DND-41 (cell line): ENCODE data around the gene MTARC2.

Experiments
- ATAC-seq: fragments of 200-7000 bp; cut with Tn5 transposase; 3 replicates; pipeline ENCODE4 v1.9.1; 2021; ENCODE audit warnings: low read depth; ENCODE audit not compliant: insufficient read depth
- DNase-seq: peaks from one replicate; pipeline ENCODE4 v3.0.0-alpha.2; 2020
- H2AFZ ChIP-seq: 2 replicates; pipeline ENCODE4 v1.6.0; 2012; ENCODE audit warnings: low read depth, low read length
- H3K27ac ChIP-seq: 2 replicates; pipeline ENCODE4 v1.5.1; 2012; ENCODE audit warnings: low read length, inconsistent platforms
- H3K27me3 ChIP-seq: fragments of 200-600 bp; sonication (generic); 2 replicates; pipeline ENCODE4 v1.6.0; 2012; ENCODE audit warnings: low read length, mild to moderate bottlenecking, inconsistent platforms; ENCODE audit not compliant: insufficient read depth, poor library complexity
- H3K36me3 ChIP-seq: 2 replicates; pipeline ENCODE4 v1.5.1; 2012; ENCODE audit warnings: low read length, inconsistent platforms; ENCODE audit not compliant: insufficient read depth
- H3K4me1 ChIP-seq: 2 replicates; pipeline ENCODE4 v1.5.1; 2012; ENCODE audit warnings: mild to moderate bottlenecking, low read length; ENCODE audit not compliant: insufficient read depth
- H3K4me2 ChIP-seq: 2 replicates; pipeline ENCODE4 v1.6.0; 2012; ENCODE audit warnings: mild to moderate bottlenecking, moderate library complexity, low read length, inconsistent platforms; ENCODE audit not compliant: insufficient read depth
- H3K4me3 ChIP-seq, 2 experiments: fragments of 200-600 bp in 1 of 2; shearing (Covaris generic) in 1 of 2; 2 replicates each; pipeline ENCODE4 v1.5.1; 2012 to 2016; ENCODE audit warnings: inconsistent platforms in 2 of 2, low read length in 2 of 2, mild to moderate bottlenecking in 2 of 2, low read depth in 1 of 2, moderate library complexity in 1 of 2
- H3K79me2 ChIP-seq: 2 replicates; pipeline ENCODE4 v1.6.0; 2012; ENCODE audit warnings: low read length, inconsistent platforms; ENCODE audit not compliant: insufficient read depth
- H3K9ac ChIP-seq: 2 replicates; pipeline ENCODE4 v1.6.0; 2012; ENCODE audit warnings: low read depth, mild to moderate bottlenecking, inconsistent platforms, low read length, moderate library complexity
- H3K9me3 ChIP-seq: 2 replicates; pipeline ENCODE4 v1.5.1; 2012; ENCODE audit warnings: low read length, moderate library complexity, mild to moderate bottlenecking, inconsistent platforms; ENCODE audit not compliant: insufficient read depth, severe bottlenecking
- H4K20me1 ChIP-seq: 2 replicates; pipeline ENCODE4 v1.6.0; 2012; ENCODE audit warnings: low read length; ENCODE audit not compliant: insufficient read depth
- CTCF ChIP-seq: IDR thresholded peaks from 2 replicates; pipeline ENCODE4 v1.5.1; 2012; ENCODE audit warnings: borderline replicate concordance, low read length, moderate library complexity, mild to moderate bottlenecking; ENCODE audit not compliant: poor library complexity, severe bottlenecking; ENCODE audit errors: extremely low read depth
- EZH2 ChIP-seq: IDR thresholded peaks from 3 replicates; pipeline ENCODE4 v1.6.1; 2012; ENCODE audit warnings: borderline replicate concordance, low read depth, mild to moderate bottlenecking, moderate library complexity, low read length, inconsistent platforms; ENCODE audit not compliant: severe bottlenecking

MTARC2 gene

GRCh38 chr1:220701974-220702373, 46.1 kb upstream of the MTARC2 start:
- Histone ChIP-seq H3K27ac (no peak overlapping the region), H3K4me3 (no peak overlapping the region), H3K9ac (no peak overlapping the region), H3K4me2 (no peak overlapping the region), H3K36me3 (no peaks in the 10 kb centered on the region), H2AFZ (no peak overlapping the region), H3K79me2 (no peaks in the 10 kb centered on the region), H3K4me1 (no peaks in the 10 kb centered on the region), H4K20me1 (no peaks in the 10 kb centered on the region), H3K9me3 (no peaks in the 10 kb centered on the region), H3K27me3 (peaks cover 4% of the 10 kb centered on the region)
- DNase-seq (peak; percentile 9), ATAC-seq (peak; percentile 58; the same call in 2 of the 3 replicates)
- TF ChIP-seq CTCF, result no peak
- TF ChIP-seq EZH2, result no peak

DNA sequence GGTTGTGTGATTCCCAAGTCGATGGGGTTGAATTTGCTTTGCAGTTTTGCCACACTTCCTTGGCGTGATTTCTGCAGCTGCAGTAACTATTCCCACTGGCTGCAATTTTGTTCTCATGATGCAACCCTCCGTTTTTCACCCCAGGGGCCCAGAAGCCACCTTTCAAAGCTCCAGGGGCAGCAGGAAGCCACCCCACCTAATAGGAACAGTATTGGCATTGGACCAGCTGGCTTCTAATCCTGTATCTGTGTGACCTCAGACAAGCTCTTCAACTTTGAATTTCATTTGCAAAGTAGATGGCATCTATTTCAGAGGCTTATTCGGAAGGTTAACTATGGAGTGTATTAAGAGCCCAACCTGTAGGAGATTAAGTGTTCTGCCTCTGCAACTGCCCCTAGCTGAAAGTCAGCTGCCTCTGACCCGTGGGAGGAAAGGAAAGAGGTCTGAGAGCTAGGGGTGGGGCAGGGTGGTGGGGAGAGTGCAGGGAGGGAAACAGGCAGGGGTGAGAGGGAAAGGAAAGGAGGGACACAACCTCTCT, 45.3 kb upstream of the MTARC2 start:
- ATAC-seq (no peak), DNase-seq (no peak)
- Histone ChIP-seq H3K27ac (no peak overlapping the region), H2AFZ (no peak overlapping the region), H4K20me1 (no peaks in the 10 kb centered on the region), H3K79me2 (no peaks in the 10 kb centered on the region), H3K4me1 (no peaks in the 10 kb centered on the region), H3K4me3 (no peak overlapping the region), H3K36me3 (no peaks in the 10 kb centered on the region), H3K9ac (no peak overlapping the region), H3K9me3 (no peaks in the 10 kb centered on the region), H3K4me2 (no peak overlapping the region), H3K27me3 (peaks cover 4% of the 10 kb centered on the region)
- TF ChIP-seq CTCF, result no peak
- TF ChIP-seq EZH2, result no peak

DNA sequence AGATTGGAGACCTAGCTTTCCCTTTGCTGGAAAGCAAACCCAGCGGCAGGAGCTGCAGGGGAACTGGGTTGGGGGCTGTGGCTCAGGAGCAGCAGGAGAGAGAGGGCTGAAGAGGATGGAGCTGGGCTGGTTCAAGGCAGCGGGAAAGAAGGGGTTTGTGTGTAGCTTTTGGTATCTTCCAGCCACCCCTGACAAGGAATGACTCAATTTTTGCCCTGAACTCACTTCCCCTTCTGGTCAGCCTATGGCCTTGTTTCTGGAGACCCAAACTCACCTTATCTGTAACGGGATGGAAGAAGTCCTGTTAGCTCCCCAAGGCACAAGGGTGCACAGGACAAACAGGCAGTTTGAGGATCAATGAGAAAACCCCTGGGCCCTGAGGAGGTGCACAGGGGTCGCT, 44.8 kb upstream of the MTARC2 start:
- Histone ChIP-seq H4K20me1 (no peaks in the 10 kb centered on the region), H3K9me3 (no peaks in the 10 kb centered on the region), H3K79me2 (no peaks in the 10 kb centered on the region), H3K27ac (no peak overlapping the region), H3K36me3 (no peaks in the 10 kb centered on the region), H3K4me1 (no peaks in the 10 kb centered on the region), H3K27me3 (peaks cover 4% of the 10 kb centered on the region), H3K4me3 (no peak overlapping the region), H2AFZ (no peak overlapping the region), H3K4me2 (no peak overlapping the region), H3K9ac (no peak overlapping the region)
- DNase-seq, result no peak
- no peak for ATAC-seq
- TF ChIP-seq CTCF (no peak), EZH2 (no peak)

DNA sequence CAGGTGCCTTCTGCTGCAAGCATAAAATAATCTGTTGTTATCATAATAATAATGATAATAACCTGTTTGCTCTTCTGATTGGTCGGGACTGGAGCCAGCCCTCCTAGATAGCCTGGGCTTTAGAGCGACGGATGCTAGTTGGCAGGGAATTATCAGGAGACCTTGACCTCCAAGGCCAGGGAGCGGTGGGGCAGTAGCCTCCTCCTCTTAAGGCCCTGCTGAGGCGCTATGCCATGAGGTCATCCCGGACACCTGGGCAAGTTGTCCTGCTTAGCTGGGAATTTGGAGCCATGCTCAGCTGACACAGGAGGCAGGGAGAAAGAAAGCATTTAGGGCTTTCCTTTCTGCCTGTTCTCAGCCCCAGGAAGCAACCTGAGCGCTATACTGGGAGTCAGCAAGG, 42.3 kb upstream of the MTARC2 start:
- no peaks in the 10 kb centered on the region for H3K4me1 ChIP-seq
- no peak overlapping the region for H2AFZ ChIP-seq
- H4K20me1 ChIP-seq, result no peaks in the 10 kb centered on the region
- no peaks in the 10 kb centered on the region for H3K79me2 ChIP-seq
- no peak overlapping the region for H3K27ac ChIP-seq
- no peak overlapping the region for H3K9ac ChIP-seq
- ATAC-seq, result no peak
- no peak overlapping the region for H3K4me2 ChIP-seq
- H3K27me3 ChIP-seq, result peaks cover 4% of the 10 kb centered on the region
- H3K9me3 ChIP-seq, result no peaks in the 10 kb centered on the region
- TF ChIP-seq EZH2, result no peak
- no peak for TF ChIP-seq CTCF
- no peak for DNase-seq
- no peaks in the 10 kb centered on the region for H3K36me3 ChIP-seq
- no peak overlapping the region for H3K4me3 ChIP-seq
